ENCODE data around the gene EHD1.

- TF ChIP-seq CEBPB (IDR thresholded peaks at IDR 0.05; ENCODE audit: low read depth, low read length), result no peak
- no peak for TF ChIP-seq CTCF (conservative IDR thresholded peaks at IDR 0.05; ENCODE audit: low read depth, low read length)
- TF ChIP-seq RCOR1 (IDR thresholded peaks at IDR 0.05; ENCODE audit: insufficient replicate concordance, low read length), result no peak
- no peak for TF ChIP-seq POLR2A (IDR thresholded peaks at IDR 0.05; ENCODE audit: low read depth, low read length)
- no peak for TF ChIP-seq SMC3 (IDR thresholded peaks at IDR 0.05; ENCODE audit: low read depth, low read length)
- TF ChIP-seq MXI1 (IDR thresholded peaks at IDR 0.05; ENCODE audit: borderline replicate concordance, low read depth, low read length), result 0 out of 2 replicates have a peak, but pooled peaks have one; percentile 7
Observed at GRCh38 chr11:64878223-64878493, 263 bp downstream of the EHD1 start.

Measured in IMR-90 (cell line).